NT2/D1 (cell line): ENCODE results near the gene OR51E1.

Source experiments
- YY1 ChIP-seq: IDR thresholded peaks from 2 replicates; pipeline ENCODE4 v1.6.1; 2011; ENCODE audit not compliant: insufficient read length, insufficient read depth
- ZNF274 ChIP-seq: IDR thresholded peaks from 2 replicates; pipeline ENCODE4 v1.6.1; 2011; ENCODE audit warnings: mild to moderate bottlenecking, low read depth, low read length

DNA sequence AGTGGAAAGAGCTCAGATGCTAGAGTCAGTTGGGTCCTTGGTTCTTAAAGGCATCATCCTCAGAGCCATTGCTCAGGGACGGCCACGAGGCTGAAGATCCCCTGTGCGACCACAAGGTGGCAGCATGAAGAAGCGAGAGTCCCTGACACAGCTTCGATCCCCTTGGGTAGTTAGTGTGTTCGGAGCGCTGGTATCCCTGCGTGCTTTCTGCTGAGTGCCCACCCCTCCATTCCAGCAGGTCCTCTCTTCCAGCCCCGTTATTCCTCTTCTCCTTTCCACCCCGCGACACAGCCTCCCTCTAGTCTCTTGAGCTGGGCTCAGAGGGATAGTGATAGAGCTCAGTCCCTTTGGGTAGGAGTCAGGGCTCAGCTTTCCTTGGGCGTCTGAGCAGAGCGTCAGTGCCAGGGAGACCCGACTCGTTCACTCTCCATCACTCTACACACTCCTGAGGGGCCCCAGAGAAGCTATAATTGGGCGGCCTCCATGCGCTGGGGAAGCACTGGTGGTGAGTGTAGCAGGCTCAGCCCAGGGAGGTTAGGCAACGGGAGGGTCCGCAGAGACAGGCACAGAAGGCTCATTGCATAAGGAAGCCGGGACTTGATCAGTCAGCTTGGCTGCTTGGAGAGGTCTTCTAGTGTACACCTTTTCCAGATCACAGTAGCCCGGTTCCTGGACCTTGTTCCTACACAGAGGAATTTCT lies 6.7 kb upstream of the OR51E1 start, which contains the start of gene OR51D1:
- no peak for TF ChIP-seq ZNF274
- no peak for TF ChIP-seq YY1
